GM19351 (cell line): ENCODE measurements around the gene SLC6A11.

Source experiments
- ATAC-seq: cut with Tn5 transposase; IDR thresholded peaks from one replicate; pipeline ENCODE4 v1.9.1; 2021; ENCODE audit warnings: mild to moderate bottlenecking, moderate library complexity; ENCODE audit not compliant: unreplicated experiment

The SLC6A11 gene

GRCh38 chr3:10949197-10949596 is 133.2 kb downstream of the SLC6A11 start:
- no peak for ATAC-seq

GRCh38 chr3:10950476-10951294 is 134.7 kb downstream of the SLC6A11 start:
- ATAC-seq = peak; percentile 43

- no peak for ATAC-seq
These were observed 135.4 kb downstream of the SLC6A11 start for GRCh38 chr3:10951295-10951926.

- ATAC-seq = no peak
These were observed 136.5 kb downstream of the SLC6A11 start for GRCh38 chr3:10952525-10952924.

GRCh38 chr3:10954740-10955139 is 138.7 kb downstream of the SLC6A11 start:
- no peak for ATAC-seq

- ATAC-seq = no peak
These were observed 139.9 kb downstream of the SLC6A11 start for GRCh38 chr3:10955711-10956453.

- no peak for ATAC-seq
These were observed 140.5 kb downstream of the SLC6A11 start for GRCh38 chr3:10956531-10956930.

- ATAC-seq = no peak
These were observed 141.0 kb downstream of the SLC6A11 start for GRCh38 chr3:10956986-10957385.

- ATAC-seq = no peak
These were observed 142.1 kb downstream of the SLC6A11 start for GRCh38 chr3:10957976-10958749.

- no peak for ATAC-seq
These were observed 144.2 kb downstream of the SLC6A11 start for GRCh38 chr3:10960255-10960654.

GRCh38 chr3:10961921-10962320 is 145.9 kb downstream of the SLC6A11 start:
- no peak for ATAC-seq

GRCh38 chr3:10962481-10963036 is 146.5 kb downstream of the SLC6A11 start:
- no peak for ATAC-seq

- no peak for ATAC-seq
These were observed 148.6 kb downstream of the SLC6A11 start for GRCh38 chr3:10964537-10965167.

GRCh38 chr3:10968401-10968800 is 152.4 kb downstream of the SLC6A11 start:
- ATAC-seq = no peak

- ATAC-seq = no peak
These were observed 154.4 kb downstream of the SLC6A11 start for GRCh38 chr3:10970306-10970960.

- ATAC-seq = no peak
These were observed 156.2 kb downstream of the SLC6A11 start for GRCh38 chr3:10972072-10972782.

- no peak for ATAC-seq
These were observed 157.1 kb downstream of the SLC6A11 start for GRCh38 chr3:10973046-10973595.

- ATAC-seq = no peak
These were observed 158.1 kb downstream of the SLC6A11 start for GRCh38 chr3:10974131-10974530.
